Measurements from ENCODE around the gene DNAJB13.
"Not testable (repeated sequence)": the region's sequence is repeated elsewhere in the genome, so short reads cannot be mapped to it uniquely, and the experiment has no call there.

Gene DNAJB13

DNA sequence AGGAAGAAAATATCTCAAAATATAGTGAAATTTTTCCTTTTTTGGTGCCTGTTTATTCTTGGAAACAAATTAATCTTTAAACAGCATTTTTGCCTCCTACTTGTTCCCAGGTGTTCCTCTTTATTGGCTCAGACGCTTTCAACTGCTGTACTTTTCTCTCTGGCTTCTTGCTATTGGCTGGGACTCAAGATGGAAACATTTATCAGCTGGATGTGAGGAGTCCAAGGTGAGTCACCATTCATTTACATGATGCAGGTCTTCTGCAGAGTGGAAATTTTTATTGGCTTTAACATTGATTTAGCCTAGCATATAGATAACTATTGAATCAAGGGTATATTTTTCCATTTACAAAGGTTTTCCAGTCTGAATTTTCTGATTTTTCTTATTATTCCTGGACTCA, 34.4 kb upstream of the DNAJB13 start:
- TF ChIP-seq, protein P1, sequence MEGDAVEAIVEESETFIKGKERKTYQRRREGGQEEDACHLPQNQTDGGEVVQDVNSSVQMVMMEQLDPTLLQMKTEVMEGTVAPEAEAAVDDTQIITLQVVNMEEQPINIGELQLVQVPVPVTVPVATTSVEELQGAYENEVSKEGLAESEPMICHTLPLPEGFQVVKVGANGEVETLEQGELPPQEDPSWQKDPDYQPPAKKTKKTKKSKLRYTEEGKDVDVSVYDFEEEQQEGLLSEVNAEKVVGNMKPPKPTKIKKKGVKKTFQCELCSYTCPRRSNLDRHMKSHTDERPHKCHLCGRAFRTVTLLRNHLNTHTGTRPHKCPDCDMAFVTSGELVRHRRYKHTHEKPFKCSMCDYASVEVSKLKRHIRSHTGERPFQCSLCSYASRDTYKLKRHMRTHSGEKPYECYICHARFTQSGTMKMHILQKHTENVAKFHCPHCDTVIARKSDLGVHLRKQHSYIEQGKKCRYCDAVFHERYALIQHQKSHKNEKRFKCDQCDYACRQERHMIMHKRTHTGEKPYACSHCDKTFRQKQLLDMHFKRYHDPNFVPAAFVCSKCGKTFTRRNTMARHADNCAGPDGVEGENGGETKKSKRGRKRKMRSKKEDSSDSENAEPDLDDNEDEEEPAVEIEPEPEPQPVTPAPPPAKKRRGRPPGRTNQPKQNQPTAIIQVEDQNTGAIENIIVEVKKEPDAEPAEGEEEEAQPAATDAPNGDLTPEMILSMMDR (IDR thresholded peaks at IDR 0.05; ENCODE audit: control insufficient read depth, insufficient read depth, low read depth, low read length, missing control alignments) = no peak
- H3K4me3 ChIP-seq (ENCODE audit: control insufficient read depth, low read depth, low read length) = no peak overlapping the region
- DNase-seq (ENCODE audit: low read depth) = no peak

DNA sequence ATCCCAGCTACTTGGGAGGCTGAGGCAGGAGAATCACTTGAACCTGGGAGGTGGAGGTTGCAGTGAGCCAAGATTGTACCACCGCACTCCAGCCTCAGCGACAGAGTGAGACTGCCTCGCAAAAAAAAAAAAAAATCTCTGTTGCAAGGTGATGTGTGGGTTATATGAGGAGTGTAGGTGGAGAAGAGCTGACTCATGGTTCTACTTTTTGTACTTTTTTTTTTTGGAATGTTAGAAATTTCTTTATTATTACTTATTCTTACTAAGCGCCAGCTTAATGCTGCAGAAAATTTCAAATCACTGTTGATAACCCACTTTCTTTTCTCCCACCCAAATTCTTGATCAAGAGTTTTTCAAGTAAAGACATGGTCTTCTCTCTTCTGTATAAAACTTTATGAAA, 29.6 kb upstream of the DNAJB13 start:
- H3K4me3 ChIP-seq (ENCODE audit: control insufficient read depth, low read depth, low read length) = no peak overlapping the region
- no peak for DNase-seq (ENCODE audit: low read depth)
- TF ChIP-seq, protein P1 (IDR thresholded peaks at IDR 0.05; ENCODE audit: control insufficient read depth, insufficient read depth, low read depth, low read length, missing control alignments) = no peak

DNA sequence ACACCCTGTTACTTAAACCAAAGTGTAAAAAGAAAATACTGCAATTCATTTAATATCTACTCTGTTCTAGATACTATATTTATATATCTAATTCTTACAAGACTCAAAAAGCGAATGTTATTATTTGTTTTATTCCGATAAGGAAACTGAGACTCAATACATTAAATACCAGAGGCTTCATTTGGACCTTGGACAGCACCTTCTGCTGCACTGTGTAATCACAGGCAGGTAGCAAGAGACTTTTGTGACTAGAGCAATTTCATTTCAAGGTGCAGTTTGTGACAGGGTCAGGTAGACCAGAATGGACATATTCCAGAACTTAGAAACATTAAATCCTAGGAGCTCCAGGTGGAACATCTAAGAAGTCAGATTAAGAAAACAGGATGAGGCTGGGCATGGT, 21.4 kb upstream of the DNAJB13 start:
- DNase-seq (ENCODE audit: low read depth) = no peak
- TF ChIP-seq, protein P1 (IDR thresholded peaks at IDR 0.05; ENCODE audit: control insufficient read depth, insufficient read depth, low read depth, low read length, missing control alignments) = no peak
- no peak overlapping the region for H3K4me3 ChIP-seq (ENCODE audit: control insufficient read depth, low read depth, low read length)

DNA sequence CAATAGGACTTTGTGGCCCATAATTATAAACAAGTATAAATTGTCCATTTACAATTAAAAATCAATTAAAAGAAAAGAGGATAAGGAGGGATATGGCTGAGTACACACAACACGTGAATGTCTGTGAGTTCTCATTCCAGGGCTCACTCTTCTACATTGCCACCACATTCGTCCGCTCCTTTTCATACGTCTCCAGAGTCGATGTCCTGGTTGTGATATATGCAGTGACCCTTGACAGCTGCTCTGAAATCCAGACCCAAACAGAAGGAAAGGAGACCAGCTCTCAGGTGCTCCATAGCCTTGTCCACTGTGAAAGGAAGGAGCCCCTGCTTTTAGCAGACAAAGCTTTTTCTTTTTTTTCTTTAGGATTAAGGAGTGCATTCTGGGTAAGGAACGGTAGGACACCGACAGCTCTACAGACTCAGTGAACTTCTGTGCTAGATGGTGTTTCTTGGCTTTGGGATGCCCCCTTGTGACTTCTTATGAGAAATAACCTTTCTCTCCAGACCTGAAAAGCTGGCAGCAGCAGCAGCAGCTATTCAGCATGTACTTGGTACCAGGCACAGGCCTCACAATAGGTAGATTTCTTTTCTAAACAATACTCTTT, 19.7 kb upstream of the DNAJB13 start:
- peak; percentile 52 for DNase-seq (ENCODE audit: low read depth)
- TF ChIP-seq, protein P1 (IDR thresholded peaks at IDR 0.05; ENCODE audit: control insufficient read depth, insufficient read depth, low read depth, low read length, missing control alignments) = peak; percentile 59
- no peak overlapping the region for H3K4me3 ChIP-seq (ENCODE audit: control insufficient read depth, low read depth, low read length)

GRCh38 chr11:73931951-73932350, 18.9 kb upstream of the DNAJB13 start:
- no peak overlapping the region for H3K4me3 ChIP-seq (ENCODE audit: control insufficient read depth, low read depth, low read length)
- TF ChIP-seq, protein P1 (IDR thresholded peaks at IDR 0.05; ENCODE audit: control insufficient read depth, insufficient read depth, low read depth, low read length, missing control alignments) = no peak
- no peak for DNase-seq (ENCODE audit: low read depth)

- DNase-seq (ENCODE audit: low read depth) = no peak
- no peak overlapping the region for H3K4me3 ChIP-seq (ENCODE audit: control insufficient read depth, low read depth, low read length)
- TF ChIP-seq, protein P1 (IDR thresholded peaks at IDR 0.05; ENCODE audit: control insufficient read depth, insufficient read depth, low read depth, low read length, missing control alignments) = no peak
Measured at GRCh38 chr11:73932781-73933180, 18.0 kb upstream of the DNAJB13 start.

GRCh38 chr11:73936047-73936446, 14.8 kb upstream of the DNAJB13 start:
- DNase-seq (ENCODE audit: low read depth); H3K4me3 ChIP-seq (ENCODE audit: control insufficient read depth, low read depth, low read length): not testable (repeated sequence)

Measured in AG09309 (cell line).